IMR-90 (cell line): ENCODE data around the gene RNF225. TPM values are rescaled to one million over a fixed set of nuclear protein-coding genes. Genes with fewer than 3 reads are reported as not detected.

ENCODE experiments used
- ATAC-seq: fragments of 200-7000 bp; cut with Tn5 transposase; 2 replicates; pipeline ENCODE4 v1.9.1; 2020; ENCODE audit warnings: low read depth, mild to moderate bottlenecking, moderate library complexity
- BruUV-seq: library from RNA; stranded (reverse); fragments of 400-500 nt; replicated peaks from 2 replicates; lab custom pipeline; 2021; lab: Mats Ljungman, UMichigan
- CTCF ChIA-PET: fragments of 300-600 bp; formaldehyde crosslinking; extraction: SDS; loops from one replicate; lab custom pipeline; 2021; ENCODE audit warnings: antibody characterized with exemption; lab: Yijun Ruan, JAX
- POLR2A ChIA-PET: fragments of 300-600 bp; sonication (Branson Sonifier 250); formaldehyde crosslinking; loops from one replicate; lab custom pipeline; 2022; ENCODE audit warnings: antibody characterized with exemption; ENCODE audit not compliant: unreplicated experiment; lab: Charles Lee
- DNase-seq: peaks from one replicate; pipeline ENCODE4 v3.0.0; 2013
- H2AFZ ChIP-seq: replicated peaks from 2 replicates; pipeline ENCODE3; 2013; ENCODE audit warnings: low read length, mild to moderate bottlenecking; ENCODE audit not compliant: poor library complexity
- H2AK5ac ChIP-seq: 2 replicates; pipeline ENCODE4 v1.6.1; 2013; ENCODE audit warnings: low read depth, low read length, inconsistent platforms
- H2AK9ac ChIP-seq: replicated peaks from 2 replicates; pipeline ENCODE3; 2013; ENCODE audit warnings: mild to moderate bottlenecking, low read depth, low read length, moderate library complexity; ENCODE audit not compliant: poor library complexity
- H2BK120ac ChIP-seq: 2 replicates; pipeline ENCODE4 v1.6.1; 2013; ENCODE audit warnings: low read depth, low read length, inconsistent platforms
- H2BK15ac ChIP-seq: 3 replicates; pipeline ENCODE4 v1.6.1; 2013; ENCODE audit warnings: low read depth, low read length, inconsistent platforms
- H2BK20ac ChIP-seq: 2 replicates; pipeline ENCODE4 v1.6.1; 2013; ENCODE audit warnings: low read depth, mild to moderate bottlenecking, inconsistent platforms, low read length, moderate library complexity
- H2BK5ac ChIP-seq: 2 replicates; pipeline ENCODE4 v1.6.1; 2013; ENCODE audit warnings: mild to moderate bottlenecking, low read depth, low read length, inconsistent platforms; ENCODE audit not compliant: poor library complexity, severe bottlenecking
- H3K14ac ChIP-seq: replicated peaks from 2 replicates; pipeline ENCODE4 v1.6.1; 2013; ENCODE audit warnings: low read depth, low read length, inconsistent platforms
- H3K18ac ChIP-seq: 2 replicates; pipeline ENCODE4 v1.6.1; 2013; ENCODE audit warnings: low read depth, low read length, control low read depth
- H3K23ac ChIP-seq: 2 replicates; pipeline ENCODE4 v1.6.1; 2013; ENCODE audit warnings: low read depth, low read length, inconsistent platforms
- H3K27ac ChIP-seq: 2 replicates; pipeline ENCODE4 v1.5.1; 2013; ENCODE audit warnings: mild to moderate bottlenecking, control low read depth, low read length; ENCODE audit not compliant: insufficient read depth
- H3K27me3 ChIP-seq: 2 replicates; pipeline ENCODE4 v1.6.1; 2013; ENCODE audit warnings: low read length; ENCODE audit not compliant: control insufficient read depth, insufficient read depth
- H3K36me3 ChIP-seq: 2 replicates; pipeline ENCODE4 v1.6.1; 2013; ENCODE audit warnings: low read length, mixed read lengths; ENCODE audit not compliant: control insufficient read depth, insufficient read depth
- H3K4ac ChIP-seq: 2 replicates; pipeline ENCODE4 v1.6.1; 2013; ENCODE audit warnings: low read depth, low read length, inconsistent platforms
- H3K4me1 ChIP-seq: 2 replicates; pipeline ENCODE4 v1.6.1; 2013; ENCODE audit warnings: low read length, mixed read lengths; ENCODE audit not compliant: control insufficient read depth, insufficient read depth
- H3K4me2 ChIP-seq: 2 replicates; pipeline ENCODE4 v1.6.1; 2013; ENCODE audit warnings: low read depth, mild to moderate bottlenecking, control low read depth, low read length, moderate library complexity
- H3K4me3 ChIP-seq: 2 replicates; pipeline ENCODE4 v1.5.1; 2013; ENCODE audit warnings: low read depth, mild to moderate bottlenecking, control low read depth, low read length, moderate library complexity; ENCODE audit not compliant: insufficient read depth
- H3K56ac ChIP-seq: 2 replicates; pipeline ENCODE4 v1.6.1; 2013; ENCODE audit warnings: low read length, inconsistent platforms; ENCODE audit not compliant: insufficient read depth; ENCODE audit errors: extremely low read depth
- H3K79me1 ChIP-seq, 2 experiments: 2 replicates each; pipeline ENCODE4 v1.6.1; 2013; ENCODE audit warnings: low read length in 2 of 2, inconsistent platforms in 1 of 2, low read depth in 1 of 2
- H3K9ac ChIP-seq: 2 replicates; pipeline ENCODE4 v1.6.1; 2013; ENCODE audit warnings: low read depth, low read length, control low read depth
- H3K9me1 ChIP-seq: 2 replicates; pipeline ENCODE4 v1.6.1; 2013; ENCODE audit warnings: low read length, inconsistent platforms; ENCODE audit not compliant: insufficient read depth
- H3K9me3 ChIP-seq: 2 replicates; pipeline ENCODE4 v1.6.1; 2013; ENCODE audit warnings: low read length; ENCODE audit not compliant: control insufficient read depth, insufficient read depth
- H4K20me1 ChIP-seq: 2 replicates; pipeline ENCODE4 v1.6.1; 2013; ENCODE audit warnings: low read length, inconsistent platforms; ENCODE audit not compliant: insufficient read depth
- H4K5ac ChIP-seq: 2 replicates; pipeline ENCODE4 v1.6.1; 2013; ENCODE audit warnings: mild to moderate bottlenecking, low read depth, low read length, control low read depth
- H4K8ac ChIP-seq, 2 experiments: 2 replicates each; pipeline ENCODE4 v1.6.1; 2013; ENCODE audit warnings: low read depth in 2 of 2, low read length in 2 of 2, control low read depth in 1 of 2, inconsistent platforms in 1 of 2
- H4K91ac ChIP-seq: 2 replicates; pipeline ENCODE4 v1.6.1; 2013; ENCODE audit warnings: low read depth, low read length, inconsistent platforms; ENCODE audit not compliant: insufficient read depth
- BHLHE40 ChIP-seq: fragments of 150-350 bp; IDR thresholded peaks from 2 replicates; pipeline ENCODE4 v1.6.1; 2016; ENCODE audit warnings: mild to moderate bottlenecking, low read depth, low read length
- CTCF ChIP-seq: conservative IDR thresholded peaks from 2 replicates; pipeline ENCODE4 v1.5.1; 2012; ENCODE audit warnings: mild to moderate bottlenecking, low read depth, low read length, improper control_type of control experiment
- MAFK ChIP-seq: IDR thresholded peaks from 2 replicates; pipeline ENCODE4 v1.6.1; 2012; ENCODE audit warnings: low read depth, low read length, improper control_type of control experiment
- RCOR1 ChIP-seq: IDR thresholded peaks from 2 replicates; pipeline ENCODE4 v1.6.1; 2012; ENCODE audit warnings: mild to moderate bottlenecking, low read length, improper control_type of control experiment; ENCODE audit not compliant: insufficient replicate concordance
- RFX5 ChIP-seq: IDR thresholded peaks from 2 replicates; pipeline ENCODE4 v1.8.0; 2012; ENCODE audit warnings: low read depth, mild to moderate bottlenecking, low read length, moderate library complexity
- WGBS, 2 experiments: methylation state at CpG; one replicate each; pipeline versions ENCODE4 v1.1.5 to v1.1.7; 2013; ENCODE audit warnings: missing lambda C conversion rate in 2 of 2; ENCODE audit not compliant: insufficient read length in 1 of 2; ENCODE audit errors: extremely low coverage in 2 of 2; 5-methylcytosine and 5-hydroxymethylcytosine counted together
- dilution Hi-C: fragments of 300-500 bp; cut with HindIII; formaldehyde crosslinking; loops from one replicate; pipeline ENCODE4 v1.14.3; 2018; ENCODE audit warnings: low sequenced_read_pairs; ENCODE audit not compliant: unreplicated experiment
- in situ Hi-C: fragments of 300-500 bp; cut with MboI; formaldehyde crosslinking; loops from 3 replicates; pipeline ENCODE4 v1.14.3; 2019; ENCODE audit warnings: low sequenced_read_pairs, inconsistent platforms, mixed read lengths
- intact Hi-C: fragments of 100-400 bp; cut with micrococcal nuclease; formaldehyde crosslinking; loops from 2 replicates; pipeline ENCODE4 v1.10.0; 2022
- polyA plus RNA-seq, 3 experiments: library from polyadenylated mRNA; depleted of rRNA; stranded (reverse); fragments of >200 nt; gene quantifications; 2 replicates each; pipeline ENCODE4 v1.2.3, GENCODE V29; 2012; ENCODE audit warnings: low replicate concordance in 1 of 3
- total RNA-seq: library from RNA; depleted of rRNA; stranded (reverse); fragments of >200 nt; gene quantifications from 2 replicates; pipeline ENCODE4 v1.2.3, GENCODE V29; 2012

Gene RNF225
- total and polyA plus RNA-seq, 2 of the 4 experiments (the other 2 are of a cell fraction), result 0.10 TPM; not detected in 1

GRCh38 chr19:58351558-58351878, 43.9 kb upstream of the RNF225 start:
- ChIA-PET CTCF (no interaction called here), POLR2A (no interaction called here)
- Histone ChIP-seq H2BK120ac (no peak overlapping the region), H2AK9ac (no peak overlapping the region), H3K14ac (no peak overlapping the region), H4K8ac (no peak overlapping the region), H3K27me3 (peaks cover 2% of the 10 kb centered on the region; the same call in 1 of the 2 replicates), H2BK15ac (no peak overlapping the region), H3K9ac (no peak overlapping the region), H2AK5ac (no peak overlapping the region), H3K23ac (no peak overlapping the region), H4K5ac (no peak overlapping the region), H3K4me2 (no peak overlapping the region), H3K27ac (no peak overlapping the region), H2AFZ (no peak overlapping the region), H3K18ac (no peak overlapping the region), H4K20me1 (peaks cover 8% of the 10 kb centered on the region), H3K79me1 (peaks cover 5 to 42% of the 10 kb centered on the region in 2 experiments), H3K4me1 (peaks cover 7% of the 10 kb centered on the region), H3K9me1 (peaks cover 4% of the 10 kb centered on the region; the same call in 1 of the 2 replicates), H2BK5ac (no peak overlapping the region), H2BK20ac (no peak overlapping the region), H3K9me3 (no peaks in the 10 kb centered on the region), H4K91ac (no peak overlapping the region), H3K4ac (no peak overlapping the region), H3K36me3 (peaks cover 11% of the 10 kb centered on the region; the same call in 1 of the 2 replicates), H3K56ac (no peak overlapping the region), H3K4me3 (no peak overlapping the region)
- TF ChIP-seq BHLHE40 (no peak), CTCF (no peak), RCOR1 (no peak), RFX5 (no peak), MAFK (no peak)
- intact Hi-C loops (no loop called here), in situ Hi-C loops (no loop called here), dilution Hi-C loops (no loop called here)
- ATAC-seq (no peak), DNase-seq (no peak)
- no TSS peak for BruUV-seq
- no CpG with 5 or more reads among the region's 9 CpGs for WGBS, 2 experiments
